ENCODE data around the gene PCLO. TPM values are rescaled to one million over a fixed set of nuclear protein-coding genes. Genes with fewer than 3 reads are reported as not detected.

Gene PCLO
- total RNA-seq, 1 experiment from 2014 or later = 3.0 TPM

- H3K27ac Mint-ChIP-seq = no peak overlapping the region
- CTCF ChIA-PET = interaction anchor here (0.6 to 1.5 kb wide), 2 partner anchors 115 to 126 kb away, joined by 3 to 4 read pairs; no protein-coding TSS in a partner anchor
Measured at GRCh38 chr7:82925331-82925730, 237.4 kb downstream of the PCLO start.

More at GRCh38 chr7:82925331-82925730, 237.4 kb downstream of the PCLO start:
- TF ChIP-seq FOXJ3 (CRISPR knock-in tag; IDR thresholded peaks at IDR 0.05; ENCODE audit: borderline replicate concordance) = no peak
- TF ChIP-seq ESRRA (CRISPR knock-in tag; IDR thresholded peaks at IDR 0.05; ENCODE audit: borderline replicate concordance) = no peak
- TF ChIP-seq JAZF1 (CRISPR knock-in tag; IDR thresholded peaks at IDR 0.05) = no peak
- no peak for TF ChIP-seq ZNF671 (CRISPR knock-in tag; IDR thresholded peaks at IDR 0.05)
- no peak for TF ChIP-seq ATF3 (CRISPR knock-in tag; conservative IDR thresholded peaks at IDR 0.05)
- no peak for TF ChIP-seq E2F4 (CRISPR knock-in tag; IDR thresholded peaks at IDR 0.05; ENCODE audit: borderline replicate concordance, low read depth)
- TF ChIP-seq ZMAT4 (CRISPR knock-in tag; IDR thresholded peaks at IDR 0.05) = no peak
- TF ChIP-seq ZNF317 (CRISPR knock-in tag; IDR thresholded peaks at IDR 0.05; ENCODE audit: borderline replicate concordance, low read depth) = no peak
- no peak for TF ChIP-seq ZNF396 (CRISPR knock-in tag; IDR thresholded peaks at IDR 0.05; ENCODE audit: borderline replicate concordance)
- no peak for TF ChIP-seq ZBTB43 (CRISPR knock-in tag; IDR thresholded peaks at IDR 0.05)
- TF ChIP-seq ETV6 (CRISPR knock-in tag; IDR thresholded peaks at IDR 0.05) = no peak
- TF ChIP-seq ZNF532 (CRISPR knock-in tag; IDR thresholded peaks at IDR 0.05; ENCODE audit: borderline replicate concordance) = no peak
- TF ChIP-seq ZNF423 (CRISPR knock-in tag; IDR thresholded peaks at IDR 0.05) = no peak
- no peak for TF ChIP-seq CREB1 (CRISPR knock-in tag; IDR thresholded peaks at IDR 0.05)
- TF ChIP-seq ARID4B (CRISPR knock-in tag; IDR thresholded peaks at IDR 0.05; ENCODE audit: borderline replicate concordance) = no peak
- no peak for TF ChIP-seq ZSCAN18 (CRISPR knock-in tag; IDR thresholded peaks at IDR 0.05)
- H3K4me3 Mint-ChIP-seq = no peak overlapping the region
- H3K4me1 Mint-ChIP-seq = no peaks in the 10 kb centered on the region
- DNase-seq (ENCODE audit: low spot score) = no peak
- H3K9me3 Mint-ChIP-seq = no peaks in the 10 kb centered on the region
- POLR2A ChIA-PET = interaction anchor here (0.6 kb wide), 3 partner anchors 87 to 870 kb away, joined by 3 to 4 read pairs (median 4); no protein-coding TSS in a partner anchor
- H3K27me3 Mint-ChIP-seq (ENCODE audit: low read depth) = no peaks in the 10 kb centered on the region
- no peak for ATAC-seq
- no peaks in the 10 kb centered on the region for H3K36me3 Mint-ChIP-seq

Data from WTC11 (cell line).